ENCODE data around the gene ZNF800.

DNA sequence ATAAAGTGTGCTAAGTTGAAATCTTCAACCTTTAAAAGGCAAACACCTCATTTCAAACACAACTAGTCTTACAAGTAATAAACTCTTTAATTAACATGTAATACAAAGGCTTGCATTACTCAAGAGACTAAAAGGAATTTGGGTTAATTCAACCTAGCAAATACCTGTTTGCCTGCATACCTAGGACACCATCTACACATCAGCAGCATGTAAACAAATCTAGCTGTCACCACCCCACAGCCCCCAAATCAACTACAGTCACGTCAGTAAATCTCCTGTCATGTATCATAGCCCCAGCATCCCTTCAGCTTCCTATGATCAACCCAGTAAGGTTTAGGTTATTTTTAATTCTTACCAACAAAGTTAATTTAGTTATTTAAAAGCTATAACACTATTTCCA, 33.5 kb downstream of the ZNF800 start:
- no peak for TF ChIP-seq POLR2A (IDR thresholded peaks at IDR 0.05; ENCODE audit: low read depth, low read length)
- no peak for TF ChIP-seq POLR2AphosphoS5 (IDR thresholded peaks at IDR 0.05; ENCODE audit: low read depth, low read length)
- no peak for TF ChIP-seq TAF1 (IDR thresholded peaks at IDR 0.05; ENCODE audit: borderline replicate concordance, low read depth, low read length)
